HG02678 (cell line): Measurements from ENCODE around the gene UBL4B.

ENCODE experiments used
- ATAC-seq: cut with Tn5 transposase; IDR thresholded peaks from one replicate; pipeline ENCODE4 v1.9.1; 2021; ENCODE audit warnings: mild to moderate bottlenecking, moderate library complexity; ENCODE audit not compliant: unreplicated experiment

Gene UBL4B

GRCh38 chr1:110151175-110151669, 39.0 kb downstream of the UBL4B start:
- no peak for ATAC-seq

- no peak for ATAC-seq
Observed at GRCh38 chr1:110152133-110152785, 40.0 kb downstream of the UBL4B start.

- ATAC-seq, result no peak
Observed at GRCh38 chr1:110153407-110153950, 41.2 kb downstream of the UBL4B start.

GRCh38 chr1:110155878-110156522, 43.8 kb downstream of the UBL4B start:
- no peak for ATAC-seq

- no peak for ATAC-seq
Observed at GRCh38 chr1:110158261-110158660, 46.0 kb downstream of the UBL4B start.

- ATAC-seq, result no peak
Observed at GRCh38 chr1:110159168-110159567, 46.9 kb downstream of the UBL4B start.

- ATAC-seq, result no peak
Observed at GRCh38 chr1:110160538-110161100, 48.4 kb downstream of the UBL4B start.

GRCh38 chr1:110161165-110161564, 48.9 kb downstream of the UBL4B start:
- ATAC-seq, result no peak

GRCh38 chr1:110161849-110162248, 49.6 kb downstream of the UBL4B start:
- no peak for ATAC-seq
